ENCODE measurements around the gene GRID2. TPM values are rescaled to one million over a fixed set of nuclear protein-coding genes. Genes with fewer than 3 reads are reported as not detected.

Gene GRID2
- polyA plus RNA-seq, 1 experiment = not detected

DNA sequence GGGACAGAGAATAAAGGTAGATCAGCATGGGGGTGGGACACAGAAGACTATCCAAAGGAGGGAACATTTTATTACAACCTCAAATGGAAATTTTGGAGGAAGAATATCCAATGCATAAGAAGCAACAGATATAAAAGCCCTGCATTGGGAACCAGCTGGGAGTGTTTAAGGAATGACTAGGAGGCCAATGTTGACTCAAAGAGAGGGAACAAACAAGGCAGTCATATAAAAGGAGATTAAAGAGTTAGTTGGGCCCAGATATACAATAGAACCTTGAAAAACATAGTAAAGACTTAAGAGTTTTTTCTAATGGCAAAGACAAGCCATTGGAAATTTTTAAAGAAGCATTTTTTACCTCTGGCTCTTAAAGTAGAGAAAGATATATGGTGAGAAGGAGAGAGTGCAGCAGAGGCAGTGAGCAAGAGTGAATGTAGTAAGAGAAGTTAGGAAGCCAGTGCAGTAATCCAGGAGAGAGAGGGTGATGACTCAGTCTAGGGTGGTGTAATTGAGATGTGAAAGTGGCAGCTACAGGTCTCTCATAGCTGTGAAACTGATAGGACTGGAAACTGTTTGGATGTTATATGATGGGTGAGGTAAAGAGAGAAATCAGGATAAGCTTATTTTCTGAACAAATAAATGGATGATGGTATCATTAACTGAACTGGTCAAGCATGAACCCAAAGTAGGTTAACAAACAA is 1342.6 kb downstream of the GRID2 start:
- POLR2A ChIA-PET = no interaction called here
- no peak overlapping the region for H3K4me3 ChIP-seq (ENCODE audit: low read depth, low read length)
- no peaks in the 10 kb centered on the region for H3K27me3 ChIP-seq (ENCODE audit: control insufficient read depth, insufficient read depth, low read length)
- CTCF ChIA-PET = no interaction called here
- H3K36me3 ChIP-seq (ENCODE audit: control insufficient read depth, insufficient read depth, low read length) = no peaks in the 10 kb centered on the region
- no peak for DNase-seq (ENCODE audit: low read depth)
- no peak for TF ChIP-seq CTCF (IDR thresholded peaks at IDR 0.05; ENCODE audit: insufficient read depth, low read depth, low read length)

DNA sequence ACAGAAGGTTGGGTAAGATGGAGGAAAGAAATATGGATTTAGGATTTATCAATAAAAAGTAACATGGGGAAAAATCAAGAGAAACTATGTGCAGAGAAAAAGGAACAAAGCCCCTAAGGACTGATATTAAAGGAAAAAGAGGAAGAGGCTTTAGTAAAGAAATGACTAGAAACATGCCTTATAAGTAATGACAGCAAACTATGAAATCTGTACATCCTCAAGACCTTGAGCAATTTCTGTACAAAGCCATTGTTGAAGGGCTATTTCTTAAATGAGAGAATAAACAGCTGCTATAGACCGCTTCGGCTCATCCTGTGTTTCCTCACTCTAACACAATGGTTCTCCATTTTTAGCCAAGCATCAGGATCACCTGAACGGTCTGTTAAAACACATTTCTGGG is 1344.5 kb downstream of the GRID2 start:
- no peak for TF ChIP-seq CTCF (IDR thresholded peaks at IDR 0.05; ENCODE audit: insufficient read depth, low read depth, low read length)
- CTCF ChIA-PET = no interaction called here
- H3K4me3 ChIP-seq (ENCODE audit: low read depth, low read length) = no peak overlapping the region
- POLR2A ChIA-PET = no interaction called here
- H3K36me3 ChIP-seq (ENCODE audit: control insufficient read depth, insufficient read depth, low read length) = no peaks in the 10 kb centered on the region
- no peaks in the 10 kb centered on the region for H3K27me3 ChIP-seq (ENCODE audit: control insufficient read depth, insufficient read depth, low read length)
- DNase-seq (ENCODE audit: low read depth) = no peak

DNA sequence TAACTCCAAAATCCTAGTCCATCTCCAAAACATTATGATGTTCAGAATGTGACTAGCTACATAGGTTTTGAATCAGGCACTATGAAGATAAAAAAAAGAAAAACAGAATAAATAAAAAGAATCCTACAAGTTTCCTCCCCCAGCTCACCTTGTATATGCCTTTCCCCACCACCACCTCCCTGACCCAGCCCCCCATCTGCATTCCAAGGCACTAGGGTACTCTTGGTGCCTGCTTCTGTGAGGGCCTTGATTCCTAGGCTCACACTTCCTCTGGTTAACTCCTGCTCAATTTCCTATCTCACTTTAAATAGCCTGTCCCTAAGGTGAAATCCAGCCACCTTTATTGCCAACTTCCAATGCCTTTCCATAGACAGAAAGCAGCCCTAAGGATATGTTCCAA is 1346.1 kb downstream of the GRID2 start:
- ChIA-PET POLR2A (no interaction called here), CTCF (no interaction called here)
- Histone ChIP-seq H3K27me3 (ENCODE audit: control insufficient read depth, insufficient read depth, low read length) (no peaks in the 10 kb centered on the region), H3K36me3 (ENCODE audit: control insufficient read depth, insufficient read depth, low read length) (no peaks in the 10 kb centered on the region), H3K4me3 (ENCODE audit: low read depth, low read length) (no peak overlapping the region)
- no peak for DNase-seq (ENCODE audit: low read depth)
- no peak for TF ChIP-seq CTCF (IDR thresholded peaks at IDR 0.05; ENCODE audit: insufficient read depth, low read depth, low read length)

DNA sequence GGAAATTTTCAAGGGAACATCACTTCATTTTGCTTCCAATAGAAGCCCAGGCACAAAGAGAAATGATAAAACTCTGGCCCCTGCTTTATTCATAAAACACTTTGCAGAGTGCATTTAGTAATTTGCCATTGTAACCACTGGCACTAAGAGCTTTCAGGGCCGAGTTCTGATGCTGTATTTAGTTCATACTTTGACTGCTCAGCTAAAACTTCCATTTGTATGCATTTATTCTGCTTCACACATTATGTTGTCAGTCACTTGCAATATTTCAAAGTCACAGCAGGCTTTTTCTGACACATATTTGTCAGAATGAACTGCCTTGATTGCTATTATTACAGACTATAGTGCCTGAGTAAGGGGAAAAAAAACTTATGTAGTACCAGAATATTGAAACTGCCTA is 1350.4 kb downstream of the GRID2 start:
- Histone ChIP-seq H3K4me3 (ENCODE audit: low read depth, low read length) (no peak overlapping the region), H3K36me3 (ENCODE audit: control insufficient read depth, insufficient read depth, low read length) (no peaks in the 10 kb centered on the region), H3K27me3 (ENCODE audit: control insufficient read depth, insufficient read depth, low read length) (no peaks in the 10 kb centered on the region)
- POLR2A ChIA-PET = no interaction called here
- CTCF ChIA-PET = no interaction called here
- no peak for DNase-seq (ENCODE audit: low read depth)
- TF ChIP-seq CTCF (IDR thresholded peaks at IDR 0.05; ENCODE audit: insufficient read depth, low read depth, low read length) = no peak

GRCh38 chr4:93657527-93657926 is 1353.8 kb downstream of the GRID2 start:
- no peak for DNase-seq (ENCODE audit: low read depth)
- no peak overlapping the region for H3K4me3 ChIP-seq (ENCODE audit: low read depth, low read length)
- H3K27me3 ChIP-seq (ENCODE audit: control insufficient read depth, insufficient read depth, low read length) = no peaks in the 10 kb centered on the region
- CTCF ChIA-PET = no interaction called here
- POLR2A ChIA-PET = no interaction called here
- no peak for TF ChIP-seq CTCF (IDR thresholded peaks at IDR 0.05; ENCODE audit: insufficient read depth, low read depth, low read length)
- no peaks in the 10 kb centered on the region for H3K36me3 ChIP-seq (ENCODE audit: control insufficient read depth, insufficient read depth, low read length)

Data from BJ (cell line).